DMS153 treated with DMSO at 0.1 percent for 48 hours (cell line): ENCODE measurements around the gene SYT1.
"Not testable (repeated sequence)": the region's sequence is repeated elsewhere in the genome, so short reads cannot be mapped to it uniquely, and the experiment has no call there.

Source experiments
- DNase-seq: peaks from one replicate; lab custom pipeline; 2025; ENCODE audit not compliant: unreplicated experiment; lab: John Stamatoyannopoulos, UW

SYT1 gene

GRCh38 chr12:78864403-78864869 lies at the start of gene SYT1:
Gene SYT1, plus strand, starts transcription at chr12:78864774.
- DNase-seq, result peak; percentile 91

- no peak for DNase-seq
These were observed 46.1 kb upstream of the SYT1 start for GRCh38 chr12:78818487-78818886.

- DNase-seq, result no peak
These were observed 43.6 kb upstream of the SYT1 start for GRCh38 chr12:78820946-78821345.

GRCh38 chr12:78824918-78825317 lies 39.7 kb upstream of the SYT1 start:
- no peak for DNase-seq

- no peak for DNase-seq
These were observed 34.9 kb upstream of the SYT1 start for GRCh38 chr12:78829690-78830089.

GRCh38 chr12:78835493-78835892 lies 29.1 kb upstream of the SYT1 start:
- no peak for DNase-seq

GRCh38 chr12:78840518-78841019 lies 24.0 kb upstream of the SYT1 start:
- DNase-seq, result not testable (repeated sequence)

GRCh38 chr12:78853231-78853630 lies 11.3 kb upstream of the SYT1 start:
- no peak for DNase-seq

GRCh38 chr12:78863482-78864402 lies 832 bp upstream of the SYT1 start:
- peak; percentile 82 for DNase-seq

- DNase-seq, result no peak
These were observed 393 bp downstream of the SYT1 start for GRCh38 chr12:78864870-78865463.

- no peak for DNase-seq
These were observed 942 bp downstream of the SYT1 start for GRCh38 chr12:78865516-78865915.

- DNase-seq, result no peak
These were observed 1.9 kb downstream of the SYT1 start for GRCh38 chr12:78866518-78866917.

- DNase-seq, result no peak
These were observed 6.0 kb downstream of the SYT1 start for GRCh38 chr12:78870539-78870938.

- DNase-seq, result no peak
These were observed 7.0 kb downstream of the SYT1 start for GRCh38 chr12:78871566-78871965.

- peak; percentile 42 for DNase-seq
These were observed 13.9 kb downstream of the SYT1 start for GRCh38 chr12:78878459-78878858.

GRCh38 chr12:78878866-78879265 lies 14.3 kb downstream of the SYT1 start:
- DNase-seq, result no peak

- no peak for DNase-seq
These were observed 15.5 kb downstream of the SYT1 start for GRCh38 chr12:78880078-78880477.

GRCh38 chr12:78881685-78882084 lies 17.1 kb downstream of the SYT1 start:
- no peak for DNase-seq

GRCh38 chr12:78885466-78885865 lies 20.9 kb downstream of the SYT1 start:
- DNase-seq, result no peak

- no peak for DNase-seq
These were observed 22.3 kb downstream of the SYT1 start for GRCh38 chr12:78886719-78887407.

- no peak for DNase-seq
These were observed 22.9 kb downstream of the SYT1 start for GRCh38 chr12:78887444-78887843.
